HepG2 (cell line): Measurements from ENCODE around the gene OR52K1. TPM values are rescaled to one million over a fixed set of nuclear protein-coding genes. Genes with fewer than 3 reads are reported as not detected.

Experiments used
- ATAC-seq: fragments of 200-7000 bp; cut with Tn5 transposase; 3 replicates; pipeline ENCODE4 v1.9.1; 2020; ENCODE audit warnings: mild to moderate bottlenecking, moderate library complexity
- Bru-seq: library from RNA; stranded (reverse); fragments of 400-500 nt; gene quantifications from one replicate; lab custom pipeline; 2021; lab: Mats Ljungman, UMichigan
- BruChase-seq, 2 experiments: library from RNA; stranded (reverse); fragments of 400-500 nt; gene quantifications; one replicate each; lab custom pipeline; 2021; lab: Mats Ljungman, UMichigan
- BruUV-seq: library from RNA; stranded (reverse); fragments of 400-500 nt; replicated peaks from 2 replicates; lab custom pipeline; 2021; lab: Mats Ljungman, UMichigan
- CTCF ChIA-PET: fragments of 300-600 bp; formaldehyde crosslinking; extraction: SDS; loops from one replicate; lab custom pipeline; 2021; ENCODE audit warnings: low total read pairs, inconsistent platforms, low intra/inter-chr PET ratio; lab: Yijun Ruan, JAX
- POLR2A ChIA-PET: fragments of 350-600 bp; sonication (Branson Sonifier 250); formaldehyde crosslinking; loops from one replicate; lab custom pipeline; 2020; ENCODE audit warnings: antibody characterized with exemption, inconsistent platforms; lab: Yijun Ruan, JAX
- DNase-seq: peaks from one replicate; pipeline ENCODE4 v3.0.0-alpha.2; 2015; ENCODE audit warnings: low spot score
- FAIRE-seq: peaks from 3 replicates; lab custom pipeline; 2011; peaks lifted over from hg19 to GRCh38; lab: Jason Lieb, UNC
- H2AFZ ChIP-seq: one replicate; pipeline ENCODE4 v1.6.1; 2011; ENCODE audit warnings: low read length, inconsistent platforms
- H3K27ac ChIP-seq: fragments of 300-600 bp; 3 replicates; pipeline ENCODE4 v1.8.0; 2011; ENCODE audit warnings: mixed run types, mild to moderate bottlenecking, mixed read lengths, low read length, inconsistent platforms; ENCODE audit not compliant: insufficient read depth; ENCODE audit errors: extremely low read length
- H3K27me3 ChIP-seq, 2 experiments: fragments of 200-600 bp in 1 of 2; 2 replicates in 1 of 2; 3 replicates in 1 of 2; pipeline versions ENCODE4 v1.6.0 to v1.8.0; 2011; ENCODE audit warnings: low read length in 2 of 2, mild to moderate bottlenecking in 2 of 2, moderate library complexity in 2 of 2, inconsistent platforms in 1 of 2; ENCODE audit not compliant: insufficient read depth in 2 of 2, control insufficient read depth in 1 of 2
- H3K36me3 ChIP-seq, 2 experiments: fragments of 200-600 bp in 1 of 2; replicated peaks in 1 of 2; 2 replicates in 1 of 2; 3 replicates in 1 of 2; pipeline versions ENCODE4 v1.5.1 to v1.8.0; 2011; ENCODE audit warnings: low read length in 2 of 2, inconsistent platforms in 1 of 2; ENCODE audit not compliant: insufficient read depth in 2 of 2, control insufficient read depth in 1 of 2
- H3K4me1 ChIP-seq: 2 replicates; pipeline ENCODE4 v1.5.1; 2012; ENCODE audit warnings: low read length, inconsistent platforms; ENCODE audit not compliant: insufficient read depth
- H3K4me2 ChIP-seq: 2 replicates; pipeline ENCODE4 v1.6.0; 2011; ENCODE audit warnings: low read depth, low read length, inconsistent platforms
- H3K4me3 ChIP-seq, 3 experiments: fragments of 200-600 bp in 1 of 3; sonication (generic), shearing (Covaris generic) in 1 of 3; replicated peaks in 1 of 3; 2 replicates each; pipeline ENCODE4 v1.5.1; 2011 to 2016; ENCODE audit warnings: low read length in 3 of 3, inconsistent platforms in 2 of 3, low read depth in 2 of 3, mild to moderate bottlenecking in 2 of 3, control low read depth in 1 of 3, mixed read lengths in 1 of 3; ENCODE audit not compliant: insufficient read depth in 1 of 3
- H3K79me2 ChIP-seq: one replicate; pipeline ENCODE4 v1.6.1; 2011; ENCODE audit warnings: low read length, inconsistent platforms; ENCODE audit not compliant: insufficient read depth
- H3K9ac ChIP-seq: 2 replicates; pipeline ENCODE4 v1.6.0; 2011; ENCODE audit warnings: mild to moderate bottlenecking, low read depth, low read length, inconsistent platforms; ENCODE audit not compliant: insufficient read depth
- H3K9me3 ChIP-seq: 2 replicates; pipeline ENCODE4 v1.5.1; 2012; ENCODE audit warnings: mild to moderate bottlenecking, low read length
- H4K20me1 ChIP-seq: 2 replicates; pipeline ENCODE4 v1.6.0; 2011; ENCODE audit warnings: inconsistent platforms, mild to moderate bottlenecking, low read length, moderate library complexity; ENCODE audit not compliant: insufficient read depth
- AFF4 ChIP-seq: sonication (generic); formaldehyde crosslinking; IDR thresholded peaks from 2 replicates; pipeline ENCODE4 v1.4.0; 2020; ENCODE audit warnings: missing genetic modification reagents
- CENPT ChIP-seq: sonication (generic); formaldehyde crosslinking; IDR thresholded peaks from 2 replicates; pipeline ENCODE4 v1.8.0; 2022; ENCODE audit warnings: low read depth, mild to moderate bottlenecking, moderate library complexity, missing genetic modification reagents
- GRHL1 ChIP-seq: sonication (generic); formaldehyde crosslinking; conservative IDR thresholded peaks from 2 replicates; pipeline ENCODE4 v1.8.0; 2022; ENCODE audit warnings: missing genetic modification reagents
- HIVEP1 ChIP-seq: sonication (generic); formaldehyde crosslinking; IDR thresholded peaks from 2 replicates; pipeline ENCODE4 v1.4.0; 2020; ENCODE audit warnings: mild to moderate bottlenecking, missing genetic modification reagents
- MLLT10 ChIP-seq: sonication (generic); formaldehyde crosslinking; IDR thresholded peaks from 2 replicates; pipeline ENCODE4 v1.4.0; 2020; ENCODE audit warnings: missing genetic modification reagents
- ONECUT2 ChIP-seq: sonication (generic); formaldehyde crosslinking; IDR thresholded peaks from 2 replicates; pipeline ENCODE4 v1.4.0; 2020; ENCODE audit warnings: missing genetic modification reagents
- PITX1 ChIP-seq: sonication (generic); formaldehyde crosslinking; IDR thresholded peaks from 2 replicates; pipeline ENCODE4 v1.5.1; 2020; ENCODE audit warnings: mild to moderate bottlenecking, missing genetic modification reagents
- SAFB2 ChIP-seq: sonication (generic); formaldehyde crosslinking; IDR thresholded peaks from 2 replicates; pipeline ENCODE4 v1.5.1; 2020; ENCODE audit warnings: missing genetic modification reagents, low read depth, mild to moderate bottlenecking, borderline replicate concordance
- ZFP62 ChIP-seq: sonication (generic); formaldehyde crosslinking; IDR thresholded peaks from 2 replicates; pipeline ENCODE4 v1.4.0; 2020; ENCODE audit warnings: missing genetic modification reagents
- ZNF124 ChIP-seq: sonication (generic); formaldehyde crosslinking; IDR thresholded peaks from 2 replicates; pipeline ENCODE4 v1.4.0; 2020; ENCODE audit warnings: missing genetic modification reagents
- ZNF136 ChIP-seq: sonication (generic); formaldehyde crosslinking; IDR thresholded peaks from 2 replicates; pipeline ENCODE4 v1.8.1; 2022; ENCODE audit warnings: low read depth, mild to moderate bottlenecking, moderate library complexity, missing genetic modification reagents
- ZNF720 ChIP-seq: sonication (generic); formaldehyde crosslinking; IDR thresholded peaks from 2 replicates; pipeline ENCODE4 v1.4.0; 2020; ENCODE audit warnings: missing genetic modification reagents
- ZNF816 ChIP-seq: sonication (generic); formaldehyde crosslinking; IDR thresholded peaks from 2 replicates; pipeline ENCODE4 v1.8.0; 2022; ENCODE audit warnings: missing genetic modification reagents, mild to moderate bottlenecking, borderline replicate concordance
- ZNF878 ChIP-seq: sonication (generic); formaldehyde crosslinking; IDR thresholded peaks from 2 replicates; pipeline ENCODE4 v1.8.1; 2023; ENCODE audit warnings: mild to moderate bottlenecking, missing genetic modification reagents, moderate library complexity
- WGBS: methylation state at CpG from one replicate; pipeline ENCODE4 v1.1.6; 2017; ENCODE audit warnings: low lambda C conversion rate; 5-methylcytosine and 5-hydroxymethylcytosine counted together
- in situ Hi-C: cut with HindIII; loops from 2 replicates; pipeline ENCODE4 v1.10.0; 2017; ENCODE audit warnings: low pct_unique_long_range_greater_than_20kb; ENCODE audit not compliant: extremely low pct_ligation_motif_present
- intact Hi-C: fragments of 100-400 bp; cut with micrococcal nuclease; formaldehyde crosslinking; loops from one replicate; pipeline ENCODE4 v1.10.0; 2022; ENCODE audit not compliant: unreplicated experiment
- long read RNA-seq, 2 experiments: library from RNA in 1 of 2; library from polyadenylated mRNA in 1 of 2; stranded (forward) in 1 of 2; unstranded in 1 of 2; transcript quantifications; one replicate each; pipeline ENCODE4 v2.0.0, GENCODE V29; 2019 to 2022
- polyA minus RNA-seq, 3 experiments: library from RNA; depleted of rRNA, polyadenylated mRNA; stranded (reverse); fragments of >200 nt; gene quantifications; 2 replicates each; pipeline ENCODE4 v1.2.3, GENCODE V29; 2011; ENCODE audit warnings: low replicate concordance in 1 of 3
- polyA plus RNA-seq, 8 experiments: library from polyadenylated mRNA; depleted of rRNA in 3 of 8; stranded (reverse) in 7 of 8; unstranded in 1 of 8; fragments of >200 nt; fragmentation: Illumina TruSeq in 4 of 8; extraction: Trizol in 4 of 8; gene quantifications; 2 replicates each; pipeline versions ENCODE4 v1.2.1 to v1.2.3, GENCODE V29; 2011 to 2016; ENCODE audit warnings: low read depth in 4 of 8, missing spikeins in 1 of 8, mixed read lengths in 1 of 8; ENCODE audit not compliant: insufficient read depth in 1 of 8
- total RNA-seq, 5 experiments: library from RNA; depleted of rRNA; stranded (reverse); fragments of >200 nt; fragmentation: Illumina TruSeq; extraction: Trizol; gene quantifications; 2 replicates each; pipeline ENCODE4 v1.2.3, GENCODE V29; 2016; ENCODE audit warnings: low read depth in 1 of 5

OR52K1 gene
- total RNA-seq (2016; rRNA removed; fragmentation: Illumina TruSeq; extraction: Trizol), result not detected in 2 replicates
- not detected in 2 replicates for total RNA-seq (2016; cell fraction: cytosol; rRNA removed; fragmentation: Illumina TruSeq; extraction: Trizol; ENCODE audit: low read depth)
- not detected in 2 replicates for total RNA-seq (2016; cell fraction: insoluble cytoplasmic fraction; rRNA removed; fragmentation: Illumina TruSeq; extraction: Trizol)
- not detected in 2 replicates for total RNA-seq (2016; cell fraction: membrane; rRNA removed; fragmentation: Illumina TruSeq; extraction: Trizol)
- total RNA-seq (2016; cell fraction: nucleus; rRNA removed; fragmentation: Illumina TruSeq; extraction: Trizol), result not detected in 2 replicates
- not detected in 2 replicates for polyA plus RNA-seq (2011; rRNA removed)
- not detected in 2 replicates for polyA plus RNA-seq (2011; cell fraction: cytosol; rRNA removed)
- not detected in 2 replicates for polyA plus RNA-seq (2011; cell fraction: nucleus; rRNA removed)
- not detected in 2 replicates for polyA plus RNA-seq (2012)
- polyA plus RNA-seq (2016; cell fraction: cytosol; fragmentation: Illumina TruSeq; extraction: Trizol; ENCODE audit: low read depth), result not detected in 2 replicates
- polyA plus RNA-seq (2016; cell fraction: insoluble cytoplasmic fraction; fragmentation: Illumina TruSeq; extraction: Trizol; ENCODE audit: low read depth), result not detected in 2 replicates
- not detected in 2 replicates for polyA plus RNA-seq (2016; cell fraction: membrane; fragmentation: Illumina TruSeq; extraction: Trizol; ENCODE audit: low read depth)
- polyA plus RNA-seq (2016; cell fraction: nucleus; fragmentation: Illumina TruSeq; extraction: Trizol; ENCODE audit: insufficient read depth, low read depth), result not detected in 2 replicates
- not detected in 2 replicates for polyA minus RNA-seq (2011; rRNA and poly(A)+ RNA removed; ENCODE audit: low replicate concordance)
- not detected in 2 replicates for polyA minus RNA-seq (2011; cell fraction: cytosol; rRNA and poly(A)+ RNA removed)
- not detected in 2 replicates for polyA minus RNA-seq (2011; cell fraction: nucleus; rRNA and poly(A)+ RNA removed)
- Bru-seq, nascent RNA, result not detected
- percentile 8 among the genes with signal in this experiment for BruChase-seq, experiment 1, labeled RNA remaining after a 6-hour chase
- not detected for BruChase-seq, experiment 2, labeled RNA remaining after a 2-hour chase
- long read RNA-seq, experiment 1, result 0 reads
- long read RNA-seq, experiment 2, result 0 reads

GRCh38 chr11:4482445-4482844, at the start of gene OR52K1:
Gene OR52K1 (plus strand): TSS chr11:4482646. CDS start chr11:4488901, 6,255 bp downstream.
- no peaks in the 10 kb centered on the region for H4K20me1 ChIP-seq
- no peak within 1 kb of the TSS for H3K4me3 ChIP-seq
- in situ Hi-C loops, result no loop called here
- FAIRE-seq (no peak), DNase-seq (no peak), ATAC-seq (no peak)
- H3K27ac ChIP-seq, result no peak within 1 kb of the TSS
- H3K36me3 ChIP-seq, result no peaks in the 10 kb centered on the region
- H3K4me2 ChIP-seq, result no peak within 1 kb of the TSS
- intact Hi-C loops, result no loop called here
- H2AFZ ChIP-seq, result no peak within 1 kb of the TSS
- no peaks in the 10 kb centered on the region for H3K4me1 ChIP-seq
- H3K9ac ChIP-seq, result no peak within 1 kb of the TSS
- POLR2A ChIA-PET, result no interaction called here
- no peaks in the 10 kb centered on the region for H3K9me3 ChIP-seq
- CTCF ChIA-PET, result no interaction called here
- no TSS peak for BruUV-seq
- no peaks in the 10 kb centered on the region for H3K79me2 ChIP-seq
- 14% methylated on average over 2 of the region's 2 CpGs for WGBS
- 0 out of 5 replicates have a peak, but pooled peaks cover 0 to 4% of the 10 kb centered on the region in 2 experiments for H3K27me3 ChIP-seq
- TF ChIP-seq ZNF720 (CRISPR knock-in tag) (no peak), ONECUT2 (CRISPR knock-in tag) (no peak), MLLT10 (no peak), ZFP62 (CRISPR knock-in tag) (no peak), ZNF124 (no peak), GRHL1 (CRISPR knock-in tag) (no peak), SAFB2 (no peak), ZNF816 (CRISPR knock-in tag) (no peak), AFF4 (CRISPR knock-in tag) (no peak), CENPT (CRISPR knock-in tag) (no peak), PITX1 (no peak), ZNF878 (CRISPR knock-in tag) (no peak), HIVEP1 (CRISPR knock-in tag) (no peak), ZNF136 (no peak)
